ENCODE results near the gene DIAPH2.

DIAPH2 gene

DNA sequence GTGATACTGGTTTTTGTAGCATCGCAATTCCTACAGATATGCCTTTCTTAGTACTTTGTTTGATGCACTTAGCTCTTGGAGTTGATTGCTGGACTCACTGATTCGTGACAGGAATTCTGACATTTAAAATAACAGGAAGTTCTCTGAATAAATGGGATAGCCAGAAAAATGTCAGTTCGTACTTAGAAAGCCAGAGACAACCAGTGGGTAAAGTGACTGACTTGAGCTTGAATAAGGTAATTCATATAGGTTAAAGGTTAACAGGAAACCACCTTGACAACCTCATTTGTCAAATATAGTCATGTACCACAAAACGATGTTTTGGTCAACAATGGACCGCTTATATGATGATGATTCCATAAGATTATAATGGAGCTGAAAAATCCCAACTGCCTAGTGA is 380.4 kb downstream of the DIAPH2 start:
- no peak for DNase-seq

DNA sequence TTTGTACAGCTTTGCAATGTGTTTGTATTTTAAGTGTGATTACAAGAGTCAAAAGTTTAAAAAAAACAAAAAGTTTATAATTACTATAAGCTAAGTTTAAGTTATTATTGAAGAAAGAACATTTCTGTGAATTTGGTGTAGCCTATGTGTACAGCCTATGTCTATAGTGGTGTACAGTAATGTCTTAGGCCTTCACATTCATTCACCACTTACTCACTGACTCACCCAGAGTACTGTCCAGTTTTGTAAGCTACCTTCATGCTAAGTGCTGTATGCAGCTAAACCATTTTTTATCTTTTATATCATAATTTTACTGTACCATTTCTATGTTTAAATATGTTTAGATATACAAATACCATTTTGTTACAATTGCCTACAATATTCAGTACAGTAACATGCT is 381.3 kb downstream of the DIAPH2 start:
- no peak for DNase-seq

DNA sequence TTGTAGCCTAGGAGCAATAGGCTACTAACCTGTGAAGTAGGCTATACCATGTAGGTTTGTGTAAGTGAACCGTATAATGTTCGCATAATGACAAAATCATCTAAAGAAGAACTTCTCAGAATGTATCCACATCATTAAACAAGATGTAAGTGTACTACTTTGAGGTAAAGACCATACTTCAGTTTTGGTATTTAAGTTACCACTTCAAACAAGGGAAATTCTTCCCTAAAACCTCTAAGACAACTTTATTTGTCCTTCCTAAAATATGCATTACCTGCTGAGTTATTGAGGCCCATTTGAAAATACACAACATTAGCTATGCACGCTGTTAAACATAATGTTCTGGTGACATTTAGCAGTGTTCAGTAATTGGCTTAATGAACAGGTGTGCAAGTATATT is 381.7 kb downstream of the DIAPH2 start:
- DNase-seq, result no peak

DNA sequence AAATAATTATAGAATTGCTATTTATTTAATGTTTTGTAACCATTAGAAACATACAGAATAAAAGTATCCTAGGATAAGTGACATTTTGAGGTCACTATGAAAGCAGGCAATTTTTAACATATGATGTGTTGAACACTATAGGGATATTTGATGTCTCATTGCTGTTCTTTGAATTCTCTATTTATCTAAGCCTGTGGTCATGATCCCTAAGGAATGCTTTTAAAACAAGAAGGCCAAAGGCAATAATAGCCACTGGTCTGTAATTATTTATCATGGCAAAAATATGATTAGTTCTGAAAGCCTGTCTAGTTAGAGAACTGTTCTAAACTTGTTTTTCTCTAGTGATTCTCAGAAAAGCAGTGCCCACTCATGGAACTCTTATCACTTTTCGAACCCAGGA is 385.7 kb downstream of the DIAPH2 start:
- no peak for DNase-seq

DNA sequence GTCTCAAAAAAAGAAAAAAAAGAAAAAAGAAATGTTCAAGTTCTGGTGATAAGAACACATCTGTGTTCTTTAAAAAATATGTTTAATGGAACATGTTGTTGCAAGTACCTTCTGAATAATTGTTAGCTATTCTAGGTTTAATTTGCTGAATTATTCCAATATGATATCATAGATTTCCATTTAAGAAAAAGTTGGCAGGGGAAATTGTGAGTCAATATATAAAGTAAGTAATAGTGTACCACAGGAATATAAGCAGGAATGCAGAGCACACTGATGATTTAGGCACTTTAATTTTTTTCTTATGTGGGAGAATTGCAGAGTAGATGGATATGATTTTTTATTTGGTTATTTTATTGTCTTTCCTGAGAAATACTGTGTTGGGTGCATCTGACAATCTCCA is 389.8 kb downstream of the DIAPH2 start:
- no peak for DNase-seq

DNA sequence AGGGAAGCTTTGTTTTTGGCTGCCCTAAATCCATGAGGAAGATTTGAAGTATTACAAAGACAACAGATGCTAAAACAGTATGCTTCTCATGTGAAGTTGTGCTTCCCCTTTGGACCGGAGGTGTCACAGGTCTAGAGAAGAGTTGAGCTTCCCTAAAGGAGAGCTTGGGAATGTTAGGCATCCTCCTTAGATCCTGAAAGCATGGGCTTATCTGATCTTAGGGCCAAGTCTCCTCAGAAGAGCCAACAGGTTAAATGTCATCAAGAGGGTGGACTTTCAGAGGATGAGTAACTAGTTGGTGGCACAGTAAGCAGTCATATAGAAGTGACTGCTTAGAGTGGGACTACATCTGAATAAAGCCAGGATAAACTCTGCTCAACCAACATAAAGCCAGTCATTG is 404.5 kb downstream of the DIAPH2 start:
- no peak for DNase-seq

DNA sequence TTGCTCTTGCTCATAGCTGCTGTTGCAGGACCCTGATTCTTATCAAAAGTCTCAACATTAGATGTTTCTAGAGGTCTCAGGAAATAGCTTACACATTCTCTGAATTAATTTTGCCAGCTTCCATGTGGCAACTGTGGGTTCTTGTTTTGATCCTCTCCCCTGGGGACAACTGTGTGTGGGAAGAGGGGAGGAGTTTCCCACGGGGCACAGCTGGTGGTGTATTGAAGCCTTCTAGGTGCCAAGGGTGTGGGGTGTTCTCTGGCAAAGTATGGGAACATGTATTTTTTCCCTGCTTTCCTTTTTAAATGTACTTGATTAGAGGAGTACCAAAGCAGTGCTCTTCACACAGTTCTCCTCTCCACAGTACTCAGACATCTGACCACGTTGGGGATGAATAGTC is 411.7 kb downstream of the DIAPH2 start:
- DNase-seq, result no peak

DNA sequence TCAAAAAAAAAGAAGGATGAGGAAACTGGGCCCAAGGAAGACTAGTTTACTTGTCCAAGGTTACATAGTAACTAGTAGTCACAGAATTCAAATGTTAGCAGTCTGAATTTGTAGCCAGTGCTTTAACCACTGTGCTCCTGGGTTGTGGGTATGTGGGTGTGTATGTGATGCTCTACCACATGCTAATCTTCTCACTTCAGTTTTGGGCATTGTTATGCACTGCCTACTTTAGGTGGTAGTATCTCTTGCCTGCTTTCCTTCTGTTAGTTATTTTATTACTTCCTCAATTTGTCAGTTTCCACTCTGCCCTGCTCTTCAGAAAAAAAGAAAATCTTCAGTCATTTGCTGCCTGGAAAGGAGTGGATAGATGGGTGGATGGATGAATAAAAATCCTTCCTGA is 418.3 kb downstream of the DIAPH2 start:
- no peak for DNase-seq

DNA sequence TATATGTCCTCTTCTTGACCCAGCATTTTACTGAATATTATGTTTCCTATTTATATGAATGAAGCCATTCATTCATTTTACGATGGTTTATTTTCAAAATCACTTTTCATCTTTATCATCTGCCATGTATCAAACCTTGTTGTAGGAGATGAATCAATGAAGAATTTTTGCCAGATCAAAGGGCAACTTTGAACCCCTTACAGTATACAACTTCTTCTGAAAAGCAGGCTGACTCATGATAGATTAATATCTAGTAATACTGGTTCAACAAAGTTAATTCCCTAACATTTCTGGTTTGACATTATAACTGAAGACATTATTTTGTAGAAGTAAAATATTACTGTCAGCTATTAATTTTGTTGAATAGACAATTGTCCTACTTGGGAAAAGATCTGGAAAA is 425.1 kb downstream of the DIAPH2 start:
- DNase-seq, result no peak

DNA sequence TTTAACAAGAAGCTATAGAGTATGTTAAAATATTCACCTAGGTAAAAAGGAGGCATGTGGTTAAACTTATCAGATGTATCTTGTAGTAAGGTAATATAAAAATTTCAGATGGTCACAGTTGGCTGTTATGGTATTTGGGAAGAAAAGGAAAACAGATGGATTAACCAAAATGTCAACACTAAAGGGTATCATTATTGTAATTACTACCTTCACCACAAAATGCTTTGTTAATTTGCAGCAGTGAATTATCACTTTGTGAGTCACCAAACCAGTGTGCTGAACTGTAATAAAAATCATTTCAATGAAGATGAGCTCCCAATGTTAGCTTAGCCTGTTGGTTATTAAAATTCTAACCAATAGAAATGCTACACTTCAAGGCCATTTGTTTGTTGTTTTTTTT is 432.9 kb downstream of the DIAPH2 start:
- no peak for DNase-seq

DNA sequence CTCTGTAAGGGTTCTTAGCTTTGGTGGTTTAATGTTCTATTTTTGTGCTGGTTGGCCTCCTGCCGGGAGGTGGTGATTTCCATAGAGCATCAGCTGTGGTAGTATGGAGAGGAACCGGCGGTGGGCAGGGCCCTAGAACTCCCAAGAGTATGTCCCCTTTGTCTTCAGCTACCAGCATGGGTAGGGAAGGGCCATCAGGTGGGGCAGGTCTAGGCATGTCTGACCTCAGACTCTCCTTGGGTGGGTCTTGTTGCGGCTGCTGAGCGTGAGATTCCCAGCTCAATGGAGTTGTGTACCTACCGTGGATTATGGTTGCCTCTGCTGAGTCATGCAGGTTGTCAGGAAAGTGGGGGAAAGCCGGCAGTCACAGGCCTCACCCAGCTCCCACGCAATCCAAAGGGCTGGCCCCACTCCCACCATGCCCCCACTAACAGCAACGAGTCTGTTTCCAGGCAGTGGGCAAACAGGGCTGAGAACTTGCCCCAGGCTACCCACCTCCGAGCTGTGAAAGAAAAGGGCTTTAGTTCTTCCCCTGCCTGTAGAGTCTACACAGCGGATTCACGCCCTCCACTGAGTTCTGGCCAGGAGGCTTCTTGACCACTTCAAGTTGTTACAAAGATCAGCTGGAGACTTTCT is 434.9 kb downstream of the DIAPH2 start:
- DNase-seq, result no peak

DNA sequence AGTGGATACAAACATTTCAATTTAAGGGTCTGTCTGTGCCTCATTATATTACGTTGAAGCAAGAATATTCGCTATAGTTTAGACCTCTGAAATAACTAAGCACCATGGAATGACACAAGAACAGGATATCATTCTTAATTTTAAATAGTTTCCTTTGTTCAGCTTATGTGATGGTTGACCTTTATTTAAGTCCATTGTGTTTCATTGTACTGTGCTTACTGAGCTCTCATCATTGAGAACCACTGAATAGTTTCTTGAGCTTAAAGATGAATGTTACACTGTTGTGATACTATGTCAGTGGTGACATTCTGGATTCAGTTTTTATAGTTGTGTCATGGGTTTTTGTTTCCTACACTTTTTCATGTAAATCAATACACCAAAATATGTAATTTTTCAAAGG is 438.4 kb downstream of the DIAPH2 start:
- DNase-seq, result no peak

DNA sequence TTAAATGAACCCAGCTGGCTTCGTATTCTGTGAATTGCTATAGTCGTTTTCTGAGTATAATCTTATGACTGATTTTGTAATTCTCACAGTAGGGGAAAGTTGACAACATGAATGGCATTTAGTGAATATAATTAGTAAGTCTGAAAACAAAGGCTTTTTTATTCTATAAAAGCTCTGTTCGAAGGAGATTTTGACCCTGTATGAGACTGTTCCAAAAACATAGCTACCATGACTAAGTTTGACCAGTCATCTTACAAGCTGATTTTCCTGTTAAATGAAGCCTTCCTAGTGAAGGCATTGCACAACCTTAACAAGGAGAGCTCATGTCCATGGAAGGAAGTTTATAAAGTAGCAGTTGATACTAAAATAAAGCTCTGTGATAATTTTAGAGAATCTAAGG is 441.4 kb downstream of the DIAPH2 start:
- no peak for DNase-seq

DNA sequence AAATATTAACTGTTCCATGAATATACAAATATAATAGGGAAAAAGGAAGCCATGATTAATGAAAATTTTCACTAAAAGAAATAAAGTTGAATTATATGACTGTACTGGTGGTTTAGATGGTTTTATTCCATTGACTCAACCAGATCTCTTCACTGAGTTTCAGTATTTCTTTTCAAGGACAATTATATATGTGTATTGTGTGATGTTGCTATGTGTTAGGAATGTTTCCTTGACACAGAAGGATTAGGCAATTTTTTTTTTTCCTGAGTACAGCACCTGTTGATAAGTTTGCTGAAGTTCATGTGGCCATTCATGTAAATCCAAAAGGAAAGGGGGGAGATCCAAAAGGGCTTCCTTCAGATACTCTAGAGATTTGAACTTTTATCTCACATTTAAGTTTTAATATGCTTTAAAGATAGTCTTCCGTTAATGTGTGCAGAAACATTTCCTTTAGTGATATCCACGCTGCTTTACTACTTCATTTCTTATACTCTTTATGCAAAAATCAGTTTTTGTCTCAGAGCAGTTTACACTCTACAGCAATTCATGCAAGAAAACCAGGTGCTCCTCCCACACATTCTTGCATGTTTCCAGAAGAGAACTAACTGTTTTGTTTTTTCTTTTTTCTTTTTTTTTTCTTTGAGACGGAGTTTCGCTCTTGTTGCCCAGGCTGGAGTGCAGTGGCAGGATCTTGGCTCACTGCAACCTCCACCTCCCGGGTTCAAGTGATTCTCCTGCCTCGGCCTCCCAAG is 448.2 kb downstream of the DIAPH2 start:
- no peak for DNase-seq

DNA sequence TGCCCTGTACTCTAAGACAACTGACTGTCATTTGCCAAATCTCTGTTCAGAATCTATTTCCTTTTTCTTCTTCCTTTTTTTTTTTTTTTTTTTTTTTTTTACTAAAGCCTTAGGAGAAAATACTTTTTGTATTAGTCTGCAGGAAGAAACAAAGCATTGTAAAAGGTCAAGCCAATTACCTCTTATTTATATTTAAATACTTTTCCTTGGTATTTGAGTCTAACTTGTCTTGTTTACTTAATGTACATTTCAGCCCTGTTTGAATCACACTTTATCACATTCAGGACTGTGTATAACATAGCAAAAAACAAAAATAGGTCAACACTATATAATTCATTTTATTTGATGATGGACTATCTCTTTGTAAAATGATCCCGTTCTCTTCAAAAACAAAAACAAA is 461.3 kb downstream of the DIAPH2 start:
- no peak for DNase-seq

DNA sequence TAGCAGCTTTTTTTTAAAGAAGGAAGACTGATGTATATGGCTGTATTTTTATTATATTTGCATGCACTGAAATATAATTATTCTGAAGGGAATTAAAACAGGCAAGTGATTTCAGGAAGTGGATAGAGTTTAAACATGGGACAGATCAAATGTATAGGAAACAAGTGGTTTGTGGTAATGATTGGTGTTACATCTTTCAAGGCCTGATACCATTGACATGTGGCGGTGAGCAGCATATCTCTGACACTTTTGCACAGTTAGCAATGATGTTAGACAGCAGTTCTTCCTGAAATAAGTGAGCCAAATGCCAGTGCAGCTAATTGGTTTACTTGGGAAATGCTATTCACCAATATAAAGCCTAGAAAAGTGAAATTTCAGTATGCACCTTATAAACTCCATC is 471.2 kb downstream of the DIAPH2 start:
- no peak for DNase-seq

DNA sequence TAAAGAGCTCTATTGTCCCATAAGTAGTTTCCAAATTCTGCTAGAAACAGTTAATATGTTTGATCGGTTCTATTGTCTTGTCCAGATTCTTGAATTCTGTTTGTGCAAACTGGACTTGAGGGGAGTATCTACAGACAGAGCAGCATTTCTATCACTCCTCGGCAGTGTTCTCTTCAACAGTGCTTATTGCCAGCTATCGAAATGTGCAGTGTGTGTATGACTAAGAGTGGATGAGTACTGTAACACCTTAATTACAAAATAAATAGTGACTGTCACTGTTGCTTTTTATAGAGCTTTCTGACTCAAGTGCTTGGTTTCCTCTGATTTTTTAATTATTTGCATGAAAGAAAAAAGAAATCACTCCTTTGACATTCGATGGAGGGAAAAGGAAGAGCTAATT is 473.6 kb downstream of the DIAPH2 start:
- no peak for DNase-seq

DNA sequence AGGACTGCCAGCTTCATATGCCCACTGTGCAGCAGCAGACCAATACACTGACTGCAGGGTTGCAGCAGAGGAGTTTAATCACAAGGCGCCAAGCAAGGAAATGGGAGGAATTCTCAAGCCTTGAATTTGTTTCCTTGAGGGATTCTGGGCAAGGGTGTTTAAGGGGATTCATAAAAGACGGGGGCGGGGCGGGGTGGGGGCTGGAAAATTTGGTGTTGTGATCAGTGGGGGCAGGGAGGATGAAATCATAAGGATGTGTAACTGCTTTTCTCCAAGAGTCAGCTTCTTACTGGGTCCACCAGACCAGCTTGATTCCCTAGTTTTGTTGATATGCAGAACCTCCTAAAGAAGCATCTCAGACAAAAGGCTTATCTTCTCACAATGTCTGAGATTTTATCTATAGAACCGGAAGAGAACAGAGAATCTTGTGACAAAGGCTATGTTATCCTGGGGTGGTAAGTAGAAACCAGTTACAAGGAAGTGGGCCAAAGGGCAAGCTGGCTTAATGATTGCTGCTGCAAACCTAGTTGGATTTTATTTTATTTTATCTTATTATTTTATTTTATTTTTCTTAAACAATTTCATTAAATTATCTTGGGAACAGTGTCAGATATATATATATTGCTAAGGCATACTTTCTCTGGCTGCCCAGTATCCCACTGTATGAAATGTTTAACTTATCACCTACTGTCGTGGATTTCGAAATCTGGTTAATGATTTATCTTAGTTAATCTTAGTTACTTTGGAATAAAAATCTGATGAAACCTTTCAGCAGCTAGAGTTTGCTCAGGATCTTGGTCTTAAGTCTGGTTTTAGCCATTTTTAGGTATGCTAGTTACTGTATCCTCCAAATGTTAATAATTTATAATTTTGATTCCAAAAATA is 475.5 kb downstream of the DIAPH2 start:
- peak in 1 of 2 donors; percentile 36 for DNase-seq

DNA sequence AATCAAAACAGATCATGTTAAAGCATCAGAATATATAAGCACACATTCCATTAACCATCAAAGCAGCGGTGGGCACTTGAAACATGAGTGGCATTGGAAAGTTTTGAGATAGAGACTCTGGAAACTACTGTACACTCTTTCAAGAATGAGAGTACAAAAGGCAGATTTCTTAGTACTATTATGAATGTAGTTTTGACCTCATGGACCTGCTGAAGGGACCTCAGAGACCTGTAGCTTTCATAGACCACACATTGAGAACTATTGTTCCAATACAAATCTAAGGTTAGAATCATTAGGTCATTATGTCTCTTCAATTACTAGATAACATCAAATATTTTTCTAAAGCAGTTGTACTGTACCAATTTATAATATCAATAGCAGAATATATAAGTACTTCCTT is 482.7 kb downstream of the DIAPH2 start:
- DNase-seq, result no peak

DNA sequence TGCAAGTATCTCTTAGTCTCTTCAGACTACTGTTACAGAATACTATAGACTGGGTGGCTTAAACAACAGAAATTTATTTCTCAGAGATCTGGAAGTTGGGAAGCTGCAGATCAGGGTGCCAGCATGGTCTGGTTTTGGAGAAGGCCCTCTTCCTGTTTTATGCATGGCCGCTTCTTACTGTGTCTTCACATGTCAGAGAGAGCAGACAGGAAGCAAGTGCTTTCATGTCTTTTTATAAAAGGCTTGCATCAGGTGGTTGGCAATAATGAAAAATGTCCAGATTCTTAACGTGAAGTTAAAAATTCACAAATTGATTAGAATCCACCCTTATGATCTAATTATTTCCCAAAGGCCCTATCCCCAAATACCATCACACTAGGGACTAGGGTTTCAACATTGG is 484.0 kb downstream of the DIAPH2 start:
- DNase-seq, result no peak

DNA sequence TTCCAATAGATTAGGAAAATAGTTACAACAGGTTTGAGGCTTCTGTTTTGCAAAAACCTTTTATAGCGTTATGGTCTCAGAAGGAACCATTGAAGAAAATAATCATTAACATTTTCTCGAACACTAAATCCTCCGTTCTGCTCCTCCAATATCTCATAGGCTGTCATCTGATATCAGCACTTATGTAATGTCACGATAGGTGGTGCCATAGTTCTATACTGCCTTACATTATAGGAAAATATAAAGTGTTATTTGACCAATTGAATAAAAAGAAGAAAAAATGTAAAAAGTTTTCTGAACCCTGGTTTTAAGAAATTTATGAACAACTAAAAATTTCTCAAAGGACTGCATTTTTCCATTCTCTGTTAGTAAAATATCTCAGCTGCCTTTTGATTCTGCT is 490.5 kb downstream of the DIAPH2 start:
- DNase-seq, result no peak

DNA sequence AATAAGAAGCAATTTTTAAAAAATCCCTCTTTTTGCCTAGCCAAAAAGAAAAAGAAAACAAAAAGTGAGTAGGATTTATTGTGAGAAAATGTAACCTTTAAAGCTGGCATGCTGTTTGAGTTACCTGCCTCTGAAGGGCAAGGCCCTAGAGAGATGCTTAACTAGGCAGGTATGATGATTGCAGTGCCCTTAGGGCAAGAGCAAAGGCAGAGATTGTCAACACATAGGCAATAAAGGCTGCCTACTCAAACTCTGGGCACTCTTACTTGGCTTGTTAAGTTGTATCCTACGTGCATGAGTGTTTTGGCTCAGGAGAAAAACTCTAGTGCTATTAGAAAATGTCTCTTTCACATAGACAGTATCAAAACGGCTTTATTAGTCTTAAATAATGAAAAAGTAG is 505.0 kb downstream of the DIAPH2 start:
- no peak for DNase-seq

DNA sequence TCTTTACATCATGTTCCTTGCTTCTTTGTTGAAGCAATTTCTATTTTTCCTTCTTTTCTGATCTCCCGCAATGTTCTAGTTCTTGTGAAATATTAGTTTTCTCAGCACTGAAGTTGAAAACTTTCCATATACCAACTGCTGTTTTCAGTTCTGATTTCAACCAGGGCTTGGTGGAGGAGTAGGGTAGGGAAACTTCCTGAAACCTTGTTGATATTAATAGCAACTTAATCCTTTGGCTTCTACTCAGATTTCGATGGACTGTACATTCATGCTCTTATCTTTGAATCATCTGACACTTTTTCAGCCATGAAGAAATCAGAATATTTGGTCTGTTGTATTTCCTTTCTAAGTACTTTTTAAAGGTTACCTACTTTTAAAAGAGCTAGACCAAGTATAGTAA is 514.9 kb downstream of the DIAPH2 start:
- DNase-seq, result no peak

DNA sequence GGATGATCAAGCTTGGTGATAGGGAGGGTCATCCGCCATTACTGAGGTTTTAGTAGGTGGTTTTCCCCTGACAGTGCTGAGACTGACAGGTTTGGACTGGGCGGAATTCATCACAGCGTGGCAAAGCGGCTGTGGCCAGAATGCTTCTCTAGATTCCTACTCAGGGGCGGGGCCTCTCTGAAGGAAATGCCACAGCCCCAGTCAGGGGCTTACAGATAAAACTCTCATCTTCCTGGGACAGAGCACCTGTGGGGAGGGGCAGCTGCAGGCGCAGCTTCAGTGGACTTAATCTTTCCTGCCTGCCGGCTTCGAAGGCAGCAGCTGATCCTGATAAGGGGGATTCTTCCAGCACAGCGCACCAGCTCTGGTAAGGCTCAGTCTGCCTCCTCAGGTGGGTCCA is 515.8 kb downstream of the DIAPH2 start:
- no peak for DNase-seq

Measured in bone marrow (tissue), 2 donors.